Gastroesophageal sphincter (tissue), 4 donors: ENCODE measurements around the gene MLN. TPM values are rescaled to one million over a fixed set of nuclear protein-coding genes. Genes with fewer than 3 reads are reported as not detected.

Source experiments
- ATAC-seq: fragments of 150-250 bp; one replicate; pipeline ENCODE4 v1.9.1; 2016; ENCODE audit warnings: mild to moderate bottlenecking, moderate library complexity
- H3K27ac ChIP-seq, 4 donors: fragments of 200-600 bp; sonication (generic) in 3 of 4; 1 replicate in 3 of 4; 2 replicates in 1 of 4; pipeline ENCODE4 v1.5.1; 2016 to 2019
- H3K27me3 ChIP-seq: fragments of 200-600 bp; sonication (generic); one replicate; pipeline ENCODE4 v1.5.1; 2019
- H3K36me3 ChIP-seq, 2 donors: fragments of 200-600 bp; sonication (generic); one replicate each; pipeline ENCODE4 v1.5.1; 2019; ENCODE audit warnings: control low read depth in 1 of 2
- H3K4me1 ChIP-seq, 3 donors: fragments of 200-600 bp; sonication (generic); 1 replicate in 2 of 3; 2 replicates in 1 of 3; pipeline ENCODE4 v1.5.1; 2016 to 2019; ENCODE audit warnings: control low read depth in 2 of 3
- H3K4me3 ChIP-seq, 2 donors: fragments of 200-600 bp; sonication (generic); one replicate each; pipeline ENCODE4 v1.5.1; 2019; ENCODE audit warnings: mild to moderate bottlenecking in 1 of 2, moderate library complexity in 1 of 2
- H3K9me3 ChIP-seq, 3 donors: fragments of 200-600 bp; sonication (generic); one replicate each; pipeline ENCODE4 v1.5.1; 2017 to 2019; ENCODE audit warnings: control low read depth in 2 of 3
- CTCF ChIP-seq, 4 experiments: fragments of 200-600 bp in 2 of 4; fragments of 450-650 bp in 2 of 4; sonication (generic) in 1 of 4; IDR thresholded peaks; one replicate each; pipeline ENCODE4 v1.5.1; 2017 to 2019; ENCODE audit warnings: antibody characterized with exemption in 4 of 4, mild to moderate bottlenecking in 2 of 4, moderate library complexity in 2 of 4
- EP300 ChIP-seq: sonication (generic); formaldehyde crosslinking; IDR thresholded peaks from one replicate; pipeline ENCODE4 v1.6.1; 2017; ENCODE audit warnings: antibody characterized with exemption, mild to moderate bottlenecking
- POLR2A ChIP-seq, 2 donors: fragments of 450-650 bp; IDR thresholded peaks; one replicate each; pipeline ENCODE4 v1.6.1; 2017; ENCODE audit warnings: antibody characterized with exemption in 2 of 2, mild to moderate bottlenecking in 2 of 2, moderate library complexity in 1 of 2
- POLR2AphosphoS5 ChIP-seq: sonication (generic); formaldehyde crosslinking; IDR thresholded peaks from one replicate; pipeline ENCODE4 v1.6.1; 2017; ENCODE audit warnings: antibody characterized with exemption
- WGBS, 2 donors: methylation state at CpG; one replicate each; pipeline ENCODE4 v1.1.5; 2018; ENCODE audit warnings: low coverage in 1 of 2; 5-methylcytosine and 5-hydroxymethylcytosine counted together
- total RNA-seq, 4 donors: library from RNA; depleted of rRNA; stranded (reverse); fragments of >200 nt; gene quantifications; one replicate each; pipeline ENCODE4 v1.1.0, GENCODE V29; 2016

Gene MLN
- total RNA-seq, 4 donors from 2014 or later, result not detected

DNA sequence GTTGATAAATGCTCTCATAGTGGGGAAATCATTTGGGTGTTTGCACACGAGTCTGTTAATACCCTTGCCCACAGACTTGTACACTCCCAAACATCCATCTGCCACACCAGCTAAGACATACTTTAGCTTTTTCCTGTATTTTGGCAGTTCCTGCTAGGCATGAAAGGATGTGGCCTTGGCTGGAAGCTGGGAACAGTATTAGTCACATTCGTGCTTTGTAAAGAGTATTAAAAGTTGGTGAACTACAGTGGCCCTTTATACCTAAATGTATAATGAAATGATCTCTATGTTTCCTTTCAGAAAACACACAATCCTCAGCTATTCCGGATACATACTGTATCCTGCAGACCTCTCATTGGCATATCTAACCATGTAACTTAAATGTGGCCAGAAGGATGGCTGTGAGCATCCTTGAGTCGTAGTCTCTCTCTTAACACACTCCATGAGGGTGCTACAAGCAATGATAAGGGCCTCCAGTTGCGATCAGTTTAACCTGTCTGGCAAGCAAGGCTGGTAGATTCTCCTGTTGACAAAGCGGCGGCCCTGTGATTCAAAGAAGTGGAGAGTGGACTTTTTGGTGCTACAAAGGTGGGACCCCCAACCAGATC, 16.4 kb downstream of the MLN start:
- Histone ChIP-seq H3K36me3 (peaks cover 0 to 37% of the 10 kb centered on the region in 2 donors), H3K27ac (peak overlapping the region; percentile 76 to 100 (median 98)), H3K4me3 (peak overlapping the region; percentile 56 to 98), H3K4me1 (peaks cover 0 to 54% (median 34%) of the 10 kb centered on the region in 3 donors), H3K27me3 (no peaks in the 10 kb centered on the region), H3K9me3 (no peaks in the 10 kb centered on the region)
- no peak for ATAC-seq
- WGBS, 2 donors, result 0 to 28% methylated on average over 3 to 5 of the region's 7 CpGs
- TF ChIP-seq POLR2AphosphoS5 (peak; percentile 19), POLR2A (IDR thresholded peaks at IDR 0.05) (no peak), EP300 (no peak)

DNA sequence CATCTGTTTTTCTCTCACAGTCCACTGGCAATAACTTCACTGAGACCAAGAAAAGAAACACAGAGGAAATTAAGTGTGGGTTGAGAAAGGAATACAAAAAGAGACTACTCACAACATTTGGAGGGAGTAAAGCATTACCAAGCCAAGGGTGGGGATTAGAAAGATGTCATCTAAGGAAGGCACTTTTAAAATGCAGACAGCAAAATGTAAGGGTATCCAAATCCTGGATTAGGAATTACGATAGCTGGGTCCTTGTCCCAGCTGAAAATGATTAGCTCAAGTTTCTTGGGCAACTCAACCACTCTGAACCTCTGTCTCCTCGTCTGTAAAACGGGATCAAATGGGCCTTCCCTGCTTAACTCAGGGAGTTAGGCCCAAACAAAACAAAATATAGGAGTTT, 17.1 kb downstream of the MLN start:
- TF ChIP-seq CTCF (IDR thresholded peaks at IDR 0.05) (no peak), POLR2A (IDR thresholded peaks at IDR 0.05) (no peak), EP300 (no peak), POLR2AphosphoS5 (no peak)
- Histone ChIP-seq H3K4me1 (peaks cover 0 to 60% (median 34%) of the 10 kb centered on the region in 3 donors), H3K27ac (peak overlapping the region in 3 of 4 donors; percentile 98 to 100 (median 99)), H3K36me3 (peaks cover 0 to 44% of the 10 kb centered on the region in 2 donors), H3K4me3 (peak overlapping the region in 1 of 2 donors; percentile 6), H3K27me3 (no peaks in the 10 kb centered on the region), H3K9me3 (no peaks in the 10 kb centered on the region)
- WGBS, 2 donors, result 38 to 53% methylated on average over 3 of the region's 3 CpGs
- ATAC-seq, result no peak

DNA sequence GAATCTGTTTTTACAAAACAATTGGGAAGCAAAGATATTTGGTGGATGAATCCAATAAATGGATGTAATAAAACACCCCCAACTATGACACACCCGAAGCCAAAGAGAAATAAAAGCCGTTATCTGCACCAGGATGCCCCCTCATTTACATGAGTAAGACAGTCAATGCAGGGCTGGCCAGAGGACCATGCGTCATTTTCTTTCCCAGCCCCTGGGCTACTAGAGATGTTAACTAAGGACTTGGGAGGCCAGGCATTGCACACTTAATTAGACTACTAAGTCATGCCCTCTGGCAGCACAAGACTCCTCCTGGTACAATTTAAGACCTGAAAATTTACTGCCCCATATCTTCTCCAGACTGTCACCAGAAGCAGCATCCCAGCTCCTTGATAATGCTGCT, 18.0 kb downstream of the MLN start:
- 38 to 42% methylated on average over 2 to 3 of the region's 3 CpGs for WGBS, 2 donors
- TF ChIP-seq CTCF (IDR thresholded peaks at IDR 0.05) (no peak), POLR2A (IDR thresholded peaks at IDR 0.05) (no peak), POLR2AphosphoS5 (no peak), EP300 (no peak)
- Histone ChIP-seq H3K27ac (peak overlapping the region in 3 of 4 donors; percentile 55 to 100 (median 99)), H3K27me3 (no peaks in the 10 kb centered on the region), H3K4me1 (peaks cover 0 to 69% (median 39%) of the 10 kb centered on the region in 3 donors), H3K9me3 (no peaks in the 10 kb centered on the region), H3K36me3 (peaks cover 0 to 54% of the 10 kb centered on the region in 2 donors), H3K4me3 (no peak overlapping the region)
- no peak for ATAC-seq

GRCh38 chr6:33784787-33785186, 19.0 kb downstream of the MLN start:
- H3K27ac ChIP-seq, result no peak overlapping the region
- no peak for ATAC-seq
- 64 to 68% methylated on average over 8 to 9 of the region's 13 CpGs for WGBS, 2 donors
- peaks cover 0 to 71% (median 39%) of the 10 kb centered on the region in 3 donors for H3K4me1 ChIP-seq
- no peaks in the 10 kb centered on the region for H3K27me3 ChIP-seq
- H3K4me3 ChIP-seq, result no peak overlapping the region
- no peak for TF ChIP-seq POLR2A (IDR thresholded peaks at IDR 0.05)
- no peak for TF ChIP-seq CTCF (IDR thresholded peaks at IDR 0.05)
- TF ChIP-seq POLR2AphosphoS5, result no peak
- no peak for TF ChIP-seq EP300
- no peaks in the 10 kb centered on the region for H3K9me3 ChIP-seq
- H3K36me3 ChIP-seq, result peaks cover 0 to 64% of the 10 kb centered on the region in 2 donors

DNA sequence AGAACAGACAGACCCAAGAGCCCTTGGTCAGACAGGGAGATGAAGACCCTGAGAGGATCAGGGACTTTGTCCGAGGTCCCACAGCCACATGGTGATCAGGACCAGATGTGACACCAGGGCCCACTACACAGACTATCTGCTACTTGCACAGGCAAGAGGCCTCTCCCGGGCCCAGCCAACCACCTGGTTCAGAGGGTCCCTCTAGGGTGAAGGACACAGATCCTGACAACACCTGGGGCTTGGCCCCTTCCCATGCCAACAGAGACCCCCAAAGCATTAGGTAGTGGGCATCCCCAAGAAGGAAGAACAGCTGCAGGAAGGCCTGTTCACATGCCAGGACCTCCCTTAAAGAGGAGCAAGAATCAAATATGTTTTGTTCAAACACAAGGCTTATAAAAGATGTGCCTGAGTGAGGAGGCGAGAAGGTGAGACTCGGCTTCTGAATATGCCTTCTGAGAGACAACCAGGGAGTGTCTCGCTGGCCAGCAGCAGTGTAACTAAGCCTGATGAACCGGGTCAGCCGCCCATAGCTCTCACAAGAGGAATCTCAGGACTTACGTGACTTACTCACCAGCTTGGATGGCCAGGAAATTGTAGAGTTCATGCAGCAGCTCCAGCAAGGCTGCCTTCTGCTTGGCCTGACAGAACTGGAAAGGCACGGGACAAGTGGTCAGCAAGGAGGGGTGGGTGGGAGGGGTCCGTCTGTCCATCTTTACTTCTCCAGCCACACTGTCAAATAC, 19.9 kb downstream of the MLN start:
- 57 to 93% methylated on average over 1 to 8 of the region's 10 CpGs for WGBS, 2 donors
- TF ChIP-seq POLR2A (IDR thresholded peaks at IDR 0.05) (no peak), CTCF (IDR thresholded peaks at IDR 0.05) (no peak), POLR2AphosphoS5 (no peak), EP300 (no peak)
- Histone ChIP-seq H3K4me3 (no peak overlapping the region), H3K27ac (no peak overlapping the region), H3K9me3 (no peaks in the 10 kb centered on the region), H3K36me3 (peaks cover 0 to 72% of the 10 kb centered on the region in 2 donors), H3K27me3 (no peaks in the 10 kb centered on the region), H3K4me1 (peaks cover 0 to 64% (median 36%) of the 10 kb centered on the region in 3 donors)
- no peak for ATAC-seq
